ENCODE results near the gene PGM1. TPM values are rescaled to one million over a fixed set of nuclear protein-coding genes. Genes with fewer than 3 reads are reported as not detected.

PGM1 gene
- total RNA-seq, 1 experiment from 2014 or later, result 77.2 TPM

- BruUV-seq (replicated peaks), result no TSS peak
- no peaks in the 10 kb centered on the region for H3K9me3 ChIP-seq (ENCODE audit: control insufficient read depth, insufficient read depth, low read depth, low read length)
- ChIA-PET POLR2A (no interaction called here), CTCF (no interaction called here)
- no peak overlapping the region for H3K27ac ChIP-seq (ENCODE audit: low read length)
- ATAC-seq (no peak), DNase-seq (ENCODE audit: low read depth, low spot score) (no peak)
- intact Hi-C loops (cut with micrococcal nuclease; ENCODE audit: unreplicated experiment) (no loop called here), in situ Hi-C loops (cut with HindIII; ENCODE audit: low pct_unique_long_range_greater_than_20kb, low sequenced_read_pairs) (no loop called here)
- no peaks in the 10 kb centered on the region; the same call in none of the 2 replicates for H3K36me3 ChIP-seq (ENCODE audit: control insufficient read depth, insufficient read depth, low read length)
- H3K4me3 ChIP-seq (ENCODE audit: low read depth in 2 of 2, low read length in 2 of 2), result no peak overlapping the region
- no peaks in the 10 kb centered on the region for H3K4me1 ChIP-seq (ENCODE audit: control insufficient read depth, insufficient read depth, low read length)
- TF ChIP-seq REST (IDR thresholded peaks at IDR 0.05; ENCODE audit: insufficient read depth in 1 of 2, low read depth in 2 of 2, low read length in 1 of 2) (no peak), POLR2AphosphoS5 (IDR thresholded peaks at IDR 0.05; ENCODE audit: low read depth, low read length) (no peak), SIN3A (IDR thresholded peaks at IDR 0.05; ENCODE audit: borderline replicate concordance, insufficient read depth, low read depth, low read length) (no peak), CTCF (IDR thresholded peaks at IDR 0.05) (no peak), TCF7L2 (IDR thresholded peaks at IDR 0.05; ENCODE audit: low read depth, low read length) (no peak)
- no peaks in the 10 kb centered on the region for H3K27me3 ChIP-seq (ENCODE audit: control insufficient read depth, insufficient read depth, low read length)
Observed at GRCh38 chr1:63634471-63634870, 41.3 kb downstream of the PGM1 start.

GRCh38 chr1:63635681-63636080 is 42.5 kb downstream of the PGM1 start:
- in situ Hi-C loops (cut with HindIII; ENCODE audit: low pct_unique_long_range_greater_than_20kb, low sequenced_read_pairs) (no loop called here), intact Hi-C loops (cut with micrococcal nuclease; ENCODE audit: unreplicated experiment) (no loop called here)
- ATAC-seq, result no peak
- ChIA-PET CTCF (no interaction called here), POLR2A (no interaction called here)
- Histone ChIP-seq H3K27ac (ENCODE audit: low read length) (no peak overlapping the region), H3K4me1 (ENCODE audit: control insufficient read depth, insufficient read depth, low read length) (no peaks in the 10 kb centered on the region), H3K36me3 (ENCODE audit: control insufficient read depth, insufficient read depth, low read length) (no peaks in the 10 kb centered on the region; the same call in none of the 2 replicates), H3K27me3 (ENCODE audit: control insufficient read depth, insufficient read depth, low read length) (no peaks in the 10 kb centered on the region), H3K9me3 (ENCODE audit: control insufficient read depth, insufficient read depth, low read depth, low read length) (no peaks in the 10 kb centered on the region), H3K4me3 (ENCODE audit: low read depth in 2 of 2, low read length in 2 of 2) (no peak overlapping the region)
- no TSS peak for BruUV-seq (replicated peaks)
- no peak for DNase-seq (ENCODE audit: low read depth, low spot score)
- no peak for TF ChIP-seq TCF7L2 (IDR thresholded peaks at IDR 0.05; ENCODE audit: low read depth, low read length)
- TF ChIP-seq CTCF (IDR thresholded peaks at IDR 0.05), result no peak
- TF ChIP-seq SIN3A (IDR thresholded peaks at IDR 0.05; ENCODE audit: borderline replicate concordance, insufficient read depth, low read depth, low read length), result no peak
- TF ChIP-seq POLR2AphosphoS5 (IDR thresholded peaks at IDR 0.05; ENCODE audit: low read depth, low read length), result no peak
- no peak for TF ChIP-seq REST (IDR thresholded peaks at IDR 0.05; ENCODE audit: insufficient read depth in 1 of 2, low read depth in 2 of 2, low read length in 1 of 2)

Data from Panc1 (cell line).